ENCODE data around the gene BSG.
"Not testable (repeated sequence)": the region's sequence is repeated elsewhere in the genome, so short reads cannot be mapped to it uniquely, and the experiment has no call there.

BSG gene

DNA sequence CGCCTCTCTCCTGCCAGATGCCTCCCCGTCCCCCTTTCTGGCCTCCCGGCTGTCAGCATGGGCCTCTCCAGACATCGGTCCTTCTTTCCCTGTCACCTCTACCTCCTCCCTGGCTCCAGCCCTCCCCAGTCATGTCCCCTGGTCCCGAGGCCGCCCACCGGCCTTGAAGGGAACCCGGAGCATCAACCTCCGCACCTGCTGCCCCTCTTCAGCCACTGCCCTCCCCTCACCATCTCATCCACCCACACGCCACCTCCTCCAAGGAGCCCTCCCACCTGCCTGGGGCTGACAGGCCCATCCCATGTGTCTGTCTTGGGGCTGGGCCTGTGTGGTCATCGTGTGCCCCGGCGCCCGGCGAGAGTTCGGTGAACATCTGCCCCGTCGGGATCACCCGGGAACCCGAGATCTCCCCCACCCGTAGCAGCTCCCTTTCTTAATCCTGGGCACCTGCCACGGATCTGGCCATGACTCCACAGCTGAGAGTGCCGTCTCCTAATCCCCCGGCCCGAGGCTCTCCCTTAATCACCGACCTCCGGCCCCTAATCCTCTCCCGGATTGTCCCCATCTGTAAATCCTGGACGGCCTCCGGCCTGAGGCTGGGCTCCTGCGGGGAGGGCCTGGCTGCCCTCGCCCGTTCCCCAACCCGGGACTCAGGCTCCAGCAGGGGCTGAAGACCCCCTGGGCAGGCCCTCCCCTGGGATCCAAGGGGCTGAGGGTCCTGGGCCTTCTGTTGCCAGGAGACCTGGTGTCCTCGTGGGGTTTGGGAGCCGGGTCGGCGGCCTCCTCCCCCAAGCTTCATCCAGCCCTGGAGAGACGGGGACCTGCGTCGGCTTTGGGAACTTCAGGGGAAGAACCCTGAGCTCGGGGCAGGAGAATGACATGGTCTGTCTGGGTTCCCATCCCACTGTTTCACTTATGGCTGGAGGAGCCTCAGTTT is 23.2 kb downstream of the BSG start:
- no peak overlapping the region for H3K4me3 ChIP-seq (ENCODE audit: low read length)
- no peak for DNase-seq (ENCODE audit: low read depth)
- TF ChIP-seq, protein P1, sequence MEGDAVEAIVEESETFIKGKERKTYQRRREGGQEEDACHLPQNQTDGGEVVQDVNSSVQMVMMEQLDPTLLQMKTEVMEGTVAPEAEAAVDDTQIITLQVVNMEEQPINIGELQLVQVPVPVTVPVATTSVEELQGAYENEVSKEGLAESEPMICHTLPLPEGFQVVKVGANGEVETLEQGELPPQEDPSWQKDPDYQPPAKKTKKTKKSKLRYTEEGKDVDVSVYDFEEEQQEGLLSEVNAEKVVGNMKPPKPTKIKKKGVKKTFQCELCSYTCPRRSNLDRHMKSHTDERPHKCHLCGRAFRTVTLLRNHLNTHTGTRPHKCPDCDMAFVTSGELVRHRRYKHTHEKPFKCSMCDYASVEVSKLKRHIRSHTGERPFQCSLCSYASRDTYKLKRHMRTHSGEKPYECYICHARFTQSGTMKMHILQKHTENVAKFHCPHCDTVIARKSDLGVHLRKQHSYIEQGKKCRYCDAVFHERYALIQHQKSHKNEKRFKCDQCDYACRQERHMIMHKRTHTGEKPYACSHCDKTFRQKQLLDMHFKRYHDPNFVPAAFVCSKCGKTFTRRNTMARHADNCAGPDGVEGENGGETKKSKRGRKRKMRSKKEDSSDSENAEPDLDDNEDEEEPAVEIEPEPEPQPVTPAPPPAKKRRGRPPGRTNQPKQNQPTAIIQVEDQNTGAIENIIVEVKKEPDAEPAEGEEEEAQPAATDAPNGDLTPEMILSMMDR (conservative IDR thresholded peaks at IDR 0.05; ENCODE audit: low read length), result no peak

DNA sequence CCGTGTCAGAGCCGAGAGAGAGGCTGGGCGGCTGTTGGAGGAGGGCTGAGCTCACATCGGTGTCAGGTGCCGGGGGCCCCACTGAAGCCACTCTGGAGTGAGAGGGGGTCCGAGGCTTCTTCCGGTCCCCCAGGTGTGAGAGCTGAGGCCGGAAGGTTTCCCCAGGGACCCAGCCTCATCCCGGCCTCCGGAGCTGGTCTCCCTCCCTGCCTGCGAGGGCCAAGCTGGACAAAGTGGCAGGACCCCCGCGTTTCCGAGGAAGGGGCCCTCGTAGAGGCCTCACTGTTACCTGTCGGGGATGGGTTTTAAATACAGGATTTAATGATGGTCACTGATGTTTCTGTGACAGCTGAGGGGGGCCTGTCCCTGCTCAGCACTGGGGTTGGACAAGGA is 23.9 kb downstream of the BSG start:
- DNase-seq (ENCODE audit: low read depth), result no peak
- TF ChIP-seq, protein P1 (conservative IDR thresholded peaks at IDR 0.05; ENCODE audit: low read length), result no peak
- no peak overlapping the region for H3K4me3 ChIP-seq (ENCODE audit: low read length)

DNA sequence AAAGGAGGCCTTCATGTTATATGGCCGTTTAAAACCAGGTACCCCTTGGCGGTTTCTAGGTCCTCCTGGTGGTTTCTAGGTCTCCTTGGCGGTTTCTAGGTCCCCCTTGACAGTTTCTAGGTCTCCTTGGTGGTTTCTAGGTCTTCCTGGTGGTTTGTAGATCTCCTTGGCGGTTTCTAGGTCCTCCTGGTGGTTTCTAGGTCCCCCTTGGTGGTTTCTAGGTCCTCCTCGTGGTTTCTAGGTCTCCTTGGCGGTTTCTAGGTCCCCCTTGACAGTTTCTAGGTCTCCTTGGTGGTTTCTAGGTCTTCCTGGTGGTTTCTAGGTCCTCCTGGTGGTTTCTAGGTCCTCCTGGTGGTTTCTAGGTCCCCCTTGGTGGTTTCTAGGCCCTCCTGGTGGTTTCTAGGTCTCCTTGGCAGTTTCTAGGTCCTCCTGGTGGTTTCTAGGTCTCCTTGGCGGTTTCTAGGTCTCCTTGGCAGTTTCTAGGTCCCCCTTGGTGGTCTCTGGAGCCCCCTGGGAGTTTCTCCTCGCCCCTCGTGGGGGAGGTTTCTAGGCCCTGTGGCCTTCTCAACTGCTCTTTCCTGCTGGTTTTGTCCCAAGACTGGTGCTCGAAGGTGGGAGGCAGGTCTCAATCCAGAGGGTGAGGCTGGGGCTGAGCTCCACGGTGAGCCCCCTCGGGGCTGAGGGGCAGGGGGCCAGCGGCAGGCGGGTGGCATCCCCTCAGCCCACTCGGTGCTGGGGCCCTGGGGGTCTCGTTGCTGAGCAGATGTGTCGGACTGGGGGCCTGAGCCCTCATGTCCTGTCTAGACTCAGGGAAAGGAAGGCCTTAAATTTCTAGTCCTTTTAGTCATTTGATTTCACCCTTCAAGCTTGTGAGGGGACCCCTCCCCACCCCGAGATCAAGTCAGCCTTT is 25.3 kb downstream of the BSG start:
- no peak overlapping the region for H3K4me3 ChIP-seq (ENCODE audit: low read length)
- DNase-seq (ENCODE audit: low read depth), result no peak
- TF ChIP-seq, protein P1 (conservative IDR thresholded peaks at IDR 0.05; ENCODE audit: low read length), result no peak

DNA sequence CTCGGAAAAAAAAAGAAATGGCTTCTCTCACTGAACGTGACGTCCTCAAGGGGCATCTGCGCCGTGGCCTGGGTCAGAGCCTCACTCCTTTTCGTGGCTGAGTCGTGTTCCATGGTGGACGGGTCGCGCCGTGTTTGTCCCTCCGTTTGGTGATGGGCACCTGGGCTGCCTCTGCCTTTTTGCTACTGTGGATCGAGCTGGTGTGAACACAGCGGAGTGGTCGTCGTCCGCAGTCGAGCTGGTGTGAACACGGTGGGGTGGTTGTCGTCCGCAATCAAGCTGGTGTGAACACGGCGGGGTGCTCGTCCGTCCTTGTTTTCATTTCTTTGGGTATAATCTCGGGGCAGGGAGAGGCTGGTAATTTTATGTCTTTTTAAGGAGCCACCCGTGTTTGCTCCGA is 28.9 kb downstream of the BSG start:
- TF ChIP-seq, protein P1 (conservative IDR thresholded peaks at IDR 0.05; ENCODE audit: low read length), result no peak
- DNase-seq (ENCODE audit: low read depth), result no peak
- no peak overlapping the region for H3K4me3 ChIP-seq (ENCODE audit: low read length)

DNA sequence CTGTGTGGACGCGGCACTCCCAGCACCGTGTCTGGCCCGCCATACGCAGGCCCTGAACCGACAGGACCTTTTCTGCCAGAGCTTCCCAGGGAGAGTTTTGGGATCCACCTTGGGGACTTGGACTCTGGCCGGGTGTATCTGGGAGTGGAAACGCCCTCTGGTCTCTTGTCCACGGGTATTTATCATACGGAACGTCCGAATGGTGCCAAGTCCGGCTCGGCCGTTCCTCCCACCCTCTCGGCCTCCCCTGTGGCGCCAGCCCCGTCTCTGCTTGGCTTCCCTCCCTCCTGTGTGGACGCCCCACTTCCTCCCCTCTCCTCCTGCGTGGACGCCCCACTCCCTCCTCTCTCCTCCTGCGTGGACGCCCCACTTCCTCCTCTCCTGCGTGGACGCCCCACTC is 29.4 kb downstream of the BSG start:
- no peak overlapping the region for H3K4me3 ChIP-seq (ENCODE audit: low read length)
- DNase-seq (ENCODE audit: low read depth), result no peak
- TF ChIP-seq, protein P1 (conservative IDR thresholded peaks at IDR 0.05; ENCODE audit: low read length), result no peak

DNA sequence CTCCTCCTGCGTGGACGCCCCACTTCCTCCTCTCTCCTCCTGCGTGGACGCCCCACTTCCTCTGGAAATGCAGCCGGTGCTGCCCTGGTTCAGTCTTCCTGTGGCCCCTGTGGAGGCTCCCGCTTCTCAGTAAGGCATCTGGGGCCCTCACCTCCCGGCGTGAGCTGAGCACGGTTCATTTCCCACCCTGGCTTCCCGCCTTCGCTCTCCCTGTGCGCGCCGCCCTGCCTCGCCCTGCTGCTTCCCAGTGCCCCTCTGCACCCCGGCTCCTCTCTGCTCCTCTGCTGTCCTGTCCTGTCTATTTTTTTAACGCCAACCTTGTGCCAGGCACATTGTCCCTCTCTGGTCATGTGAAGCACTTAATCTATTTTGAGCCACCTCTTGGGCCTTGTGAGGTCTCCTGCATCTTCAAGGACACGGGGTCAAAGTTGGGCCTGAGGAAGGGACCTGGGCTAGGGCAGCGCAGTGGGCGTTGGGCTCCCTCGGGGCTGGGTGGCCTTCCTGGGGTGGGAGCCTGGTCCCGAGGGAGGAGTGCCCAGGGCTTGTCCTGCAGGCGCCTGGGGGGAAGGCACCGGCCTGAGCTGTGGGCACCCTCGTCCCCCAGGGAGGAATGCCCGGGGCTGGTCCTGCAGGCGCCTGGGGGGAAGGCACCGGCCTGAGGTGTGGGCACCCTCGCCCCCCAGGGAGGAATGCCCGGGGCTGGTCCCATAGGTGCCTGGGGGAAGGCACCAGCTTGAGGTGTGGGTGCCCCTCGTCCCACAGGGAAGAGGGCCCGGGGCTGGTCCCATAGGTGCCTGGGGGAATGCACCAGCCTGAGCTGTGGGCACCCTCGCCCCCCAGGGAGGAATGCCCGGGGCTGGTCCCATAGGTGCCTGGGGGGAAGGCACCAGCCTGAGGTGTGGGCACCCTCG is 30.2 kb downstream of the BSG start:
- H3K4me3 ChIP-seq (ENCODE audit: low read length), result no peak overlapping the region
- TF ChIP-seq, protein P1 (conservative IDR thresholded peaks at IDR 0.05; ENCODE audit: low read length), result no peak
- no peak for DNase-seq (ENCODE audit: low read depth)

DNA sequence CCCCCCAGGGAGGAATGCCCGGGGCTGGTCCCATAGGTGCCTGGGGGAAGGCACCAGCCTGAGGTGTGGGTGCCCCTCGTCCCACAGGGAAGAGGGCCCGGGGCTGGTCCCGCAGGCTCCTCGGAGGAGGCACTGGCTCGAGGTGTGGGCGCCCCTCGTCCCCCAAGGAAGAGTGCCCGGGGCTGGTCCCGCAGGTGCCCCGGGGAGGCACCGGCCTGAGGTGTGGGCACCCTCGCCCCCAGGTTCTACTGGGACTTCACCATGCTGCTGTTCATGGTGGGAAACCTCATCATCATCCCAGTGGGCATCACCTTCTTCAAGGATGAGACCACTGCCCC is 30.9 kb downstream of the BSG start:
- not testable (repeated sequence) for DNase-seq (ENCODE audit: low read depth); H3K4me3 ChIP-seq (ENCODE audit: low read length)

DNA sequence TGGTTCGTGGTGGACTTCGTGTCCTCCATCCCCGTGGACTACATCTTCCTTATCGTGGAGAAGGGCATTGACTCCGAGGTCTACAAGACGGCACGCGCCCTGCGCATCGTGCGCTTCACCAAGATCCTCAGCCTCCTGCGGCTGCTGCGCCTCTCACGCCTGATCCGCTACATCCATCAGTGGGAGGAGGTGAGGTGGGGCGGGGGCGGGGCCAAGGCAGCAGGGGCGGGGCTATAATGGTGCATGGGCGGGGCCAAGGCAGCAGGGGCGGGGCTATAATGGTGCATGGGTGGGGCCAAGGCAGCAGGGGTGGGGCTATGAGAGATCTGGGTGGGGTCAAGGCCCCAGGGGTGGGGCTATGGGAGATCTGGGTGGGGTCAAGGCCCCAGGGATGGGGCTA is 31.4 kb downstream of the BSG start:
- not testable (repeated sequence) for DNase-seq (ENCODE audit: low read depth); H3K4me3 ChIP-seq (ENCODE audit: low read length)

Measured in AG10803 (cell line).